Ovary (tissue), 3 donors: ENCODE data around the gene GPC6.

Source experiments
- CTCF ChIP-seq, 3 donors: fragments of 450-650 bp in 2 of 3; fragments of 200-600 bp in 1 of 3; IDR thresholded peaks; one replicate each; pipeline versions ENCODE4 v1.5.1 to v1.8.0; 2016 to 2022; ENCODE audit warnings: antibody characterized with exemption in 3 of 3, mild to moderate bottlenecking in 1 of 3
- EP300 ChIP-seq: sonication (generic); formaldehyde crosslinking; IDR thresholded peaks from one replicate; pipeline ENCODE4 v1.6.1; 2017; ENCODE audit warnings: antibody characterized with exemption
- POLR2A ChIP-seq: fragments of 450-650 bp; IDR thresholded peaks from one replicate; pipeline ENCODE4 v1.6.1; 2017; ENCODE audit warnings: antibody characterized with exemption, mild to moderate bottlenecking, moderate library complexity
- donor health status: DM: no; HTN: no; CAD: no.

GRCh38 chr13:93981426-93981977 is 754.9 kb downstream of the GPC6 start:
- no peak for TF ChIP-seq CTCF (IDR thresholded peaks at IDR 0.05)
- no peak for TF ChIP-seq POLR2A
- TF ChIP-seq EP300 = no peak
